Measurements from ENCODE around the gene FSTL4.

The FSTL4 gene

GRCh38 chr5:133340002-133340755 lies 272.2 kb downstream of the FSTL4 start:
- no peaks in the 10 kb centered on the region for H4K20me1 ChIP-seq (ENCODE audit: insufficient read depth)
- H3K36me3 ChIP-seq (ENCODE audit: insufficient read depth) = no peaks in the 10 kb centered on the region
- no peak for TF ChIP-seq CTCF (conservative IDR thresholded peaks at IDR 0.05; ENCODE audit: low read depth, low read length)
- no peak overlapping the region for H3K27ac ChIP-seq
- H3K4me2 ChIP-seq = no peak overlapping the region
- no peaks in the 10 kb centered on the region for H3K79me2 ChIP-seq (ENCODE audit: insufficient read depth, low read depth)
- H3K27me3 ChIP-seq (ENCODE audit: insufficient read depth, low read depth) = no peaks in the 10 kb centered on the region
- H3K4me1 ChIP-seq (ENCODE audit: low read depth, poor library complexity, severe bottlenecking) = no peaks in the 10 kb centered on the region
- no peak overlapping the region for H3K4me3 ChIP-seq (IDR thresholded peaks at IDR 0.05; ENCODE audit: insufficient read depth, low read depth, low read length)
- no peak overlapping the region for H2AFZ ChIP-seq (ENCODE audit: low read depth)
- H3K9ac ChIP-seq = no peak overlapping the region

GRCh38 chr5:133338504-133339355 lies 273.6 kb downstream of the FSTL4 start:
- no peak overlapping the region for H3K4me2 ChIP-seq
- TF ChIP-seq CTCF (conservative IDR thresholded peaks at IDR 0.05; ENCODE audit: low read depth, low read length) = no peak
- H3K27ac ChIP-seq = no peak overlapping the region
- H4K20me1 ChIP-seq (ENCODE audit: insufficient read depth) = no peaks in the 10 kb centered on the region
- no peaks in the 10 kb centered on the region for H3K79me2 ChIP-seq (ENCODE audit: insufficient read depth, low read depth)
- H3K4me3 ChIP-seq (IDR thresholded peaks at IDR 0.05; ENCODE audit: insufficient read depth, low read depth, low read length) = no peak overlapping the region
- H3K27me3 ChIP-seq (ENCODE audit: insufficient read depth, low read depth) = no peaks in the 10 kb centered on the region
- no peak overlapping the region for H3K9ac ChIP-seq
- no peak overlapping the region for H2AFZ ChIP-seq (ENCODE audit: low read depth)
- H3K4me1 ChIP-seq (ENCODE audit: low read depth, poor library complexity, severe bottlenecking) = no peaks in the 10 kb centered on the region
- H3K36me3 ChIP-seq (ENCODE audit: insufficient read depth) = no peaks in the 10 kb centered on the region

GRCh38 chr5:133337795-133338445 lies 274.4 kb downstream of the FSTL4 start:
- Histone ChIP-seq H3K9ac (no peak overlapping the region), H3K4me3 (IDR thresholded peaks at IDR 0.05; ENCODE audit: insufficient read depth, low read depth, low read length) (no peak overlapping the region), H3K4me2 (no peak overlapping the region), H3K27me3 (ENCODE audit: insufficient read depth, low read depth) (no peaks in the 10 kb centered on the region), H2AFZ (ENCODE audit: low read depth) (no peak overlapping the region), H3K27ac (no peak overlapping the region), H3K79me2 (ENCODE audit: insufficient read depth, low read depth) (no peaks in the 10 kb centered on the region), H3K4me1 (ENCODE audit: low read depth, poor library complexity, severe bottlenecking) (no peaks in the 10 kb centered on the region), H4K20me1 (ENCODE audit: insufficient read depth) (no peaks in the 10 kb centered on the region), H3K36me3 (ENCODE audit: insufficient read depth) (no peaks in the 10 kb centered on the region)
- TF ChIP-seq CTCF (conservative IDR thresholded peaks at IDR 0.05; ENCODE audit: low read depth, low read length) = no peak

GRCh38 chr5:133336969-133337410 lies 275.4 kb downstream of the FSTL4 start:
- H3K27ac ChIP-seq = no peak overlapping the region
- H2AFZ ChIP-seq (ENCODE audit: low read depth) = no peak overlapping the region
- H3K4me3 ChIP-seq (IDR thresholded peaks at IDR 0.05; ENCODE audit: insufficient read depth, low read depth, low read length) = no peak overlapping the region
- H3K9ac ChIP-seq = no peak overlapping the region
- no peaks in the 10 kb centered on the region for H3K4me1 ChIP-seq (ENCODE audit: low read depth, poor library complexity, severe bottlenecking)
- H3K79me2 ChIP-seq (ENCODE audit: insufficient read depth, low read depth) = no peaks in the 10 kb centered on the region
- H3K4me2 ChIP-seq = no peak overlapping the region
- TF ChIP-seq CTCF (conservative IDR thresholded peaks at IDR 0.05; ENCODE audit: low read depth, low read length) = no peak
- H3K27me3 ChIP-seq (ENCODE audit: insufficient read depth, low read depth) = no peaks in the 10 kb centered on the region
- no peaks in the 10 kb centered on the region for H4K20me1 ChIP-seq (ENCODE audit: insufficient read depth)
- no peaks in the 10 kb centered on the region for H3K36me3 ChIP-seq (ENCODE audit: insufficient read depth)

Data from KMS-11 (cell line).